HG02884 (cell line): ENCODE data around the gene MCTP2.

Experiments used
- ATAC-seq: cut with Tn5 transposase; IDR thresholded peaks from one replicate; pipeline ENCODE4 v1.9.1; 2021; ENCODE audit warnings: mild to moderate bottlenecking, moderate library complexity; ENCODE audit not compliant: unreplicated experiment

The MCTP2 gene

GRCh38 chr15:94230883-94231722 is at the start of gene MCTP2:
TSS of gene MCTP2 (plus strand) at chr15:94231561. CDS start at chr15:94298266, 66,705 bp downstream.
- peak; percentile 42 for ATAC-seq

GRCh38 chr15:94182883-94183282 is 48.5 kb upstream of the MCTP2 start:
- no peak for ATAC-seq

- ATAC-seq, result no peak
Observed at GRCh38 chr15:94185547-94186236, 45.7 kb upstream of the MCTP2 start.

GRCh38 chr15:94186770-94187331 is 44.5 kb upstream of the MCTP2 start:
- ATAC-seq, result no peak

- no peak for ATAC-seq
Observed at GRCh38 chr15:94193906-94194305, 37.5 kb upstream of the MCTP2 start.

GRCh38 chr15:94196531-94196930 is 34.8 kb upstream of the MCTP2 start:
- no peak for ATAC-seq

- no peak for ATAC-seq
Observed at GRCh38 chr15:94198633-94199032, 32.7 kb upstream of the MCTP2 start.

- ATAC-seq, result no peak
Observed at GRCh38 chr15:94199725-94200124, 31.6 kb upstream of the MCTP2 start.

- ATAC-seq, result no peak
Observed at GRCh38 chr15:94203306-94203705, 28.1 kb upstream of the MCTP2 start.

- ATAC-seq, result no peak
Observed at GRCh38 chr15:94205366-94205765, 26.0 kb upstream of the MCTP2 start.

GRCh38 chr15:94206463-94207167 is 24.7 kb upstream of the MCTP2 start:
- ATAC-seq, result no peak

GRCh38 chr15:94212291-94212690 is 19.1 kb upstream of the MCTP2 start:
- no peak for ATAC-seq

GRCh38 chr15:94225616-94226015 is 5.7 kb upstream of the MCTP2 start:
- no peak for ATAC-seq

- ATAC-seq, result no peak
Observed at GRCh38 chr15:94228611-94229010, 2.8 kb upstream of the MCTP2 start.

- peak; percentile 69 for ATAC-seq
Observed at GRCh38 chr15:94229591-94230369, 1.6 kb upstream of the MCTP2 start.

- no peak for ATAC-seq
Observed at GRCh38 chr15:94230431-94230882, 904 bp upstream of the MCTP2 start.

- ATAC-seq, result peak; percentile 1
Observed at GRCh38 chr15:94231723-94232468, 535 bp downstream of the MCTP2 start.

GRCh38 chr15:94233441-94233840 is 2.1 kb downstream of the MCTP2 start:
- no peak for ATAC-seq

- ATAC-seq, result no peak
Observed at GRCh38 chr15:94234300-94234699, 2.9 kb downstream of the MCTP2 start.

GRCh38 chr15:94235041-94235440 is 3.7 kb downstream of the MCTP2 start:
- ATAC-seq, result no peak
